Stomach (tissue), 4 donors: ENCODE results near the gene PPARA.

Source experiments
- EP300 ChIP-seq: sonication (generic); formaldehyde crosslinking; IDR thresholded peaks from one replicate; pipeline ENCODE4 v1.6.1; 2017; ENCODE audit warnings: antibody characterized with exemption
- POLR2A ChIP-seq, 4 donors: fragments of 450-650 bp; IDR thresholded peaks; one replicate each; pipeline ENCODE4 v1.6.1; 2016; ENCODE audit warnings: antibody characterized with exemption in 4 of 4, control low read depth in 2 of 4, mild to moderate bottlenecking in 1 of 4, moderate library complexity in 1 of 4
- POLR2AphosphoS5 ChIP-seq, 3 donors: sonication (generic); formaldehyde crosslinking; IDR thresholded peaks; one replicate each; pipeline ENCODE4 v1.6.1; 2016; ENCODE audit warnings: antibody characterized with exemption in 3 of 3
- TF ChIP-seq, protein P1 (sequence below), 7 experiments: fragments of 450-650 bp in 4 of 7; fragments of 200-600 bp in 3 of 7; sonication (generic) in 3 of 7; IDR thresholded peaks; one replicate each; pipeline ENCODE4 v1.5.1; 2016 to 2019; ENCODE audit warnings: antibody characterized with exemption in 7 of 7, control low read depth in 2 of 7, mild to moderate bottlenecking in 1 of 7

- TF ChIP-seq, protein P1, sequence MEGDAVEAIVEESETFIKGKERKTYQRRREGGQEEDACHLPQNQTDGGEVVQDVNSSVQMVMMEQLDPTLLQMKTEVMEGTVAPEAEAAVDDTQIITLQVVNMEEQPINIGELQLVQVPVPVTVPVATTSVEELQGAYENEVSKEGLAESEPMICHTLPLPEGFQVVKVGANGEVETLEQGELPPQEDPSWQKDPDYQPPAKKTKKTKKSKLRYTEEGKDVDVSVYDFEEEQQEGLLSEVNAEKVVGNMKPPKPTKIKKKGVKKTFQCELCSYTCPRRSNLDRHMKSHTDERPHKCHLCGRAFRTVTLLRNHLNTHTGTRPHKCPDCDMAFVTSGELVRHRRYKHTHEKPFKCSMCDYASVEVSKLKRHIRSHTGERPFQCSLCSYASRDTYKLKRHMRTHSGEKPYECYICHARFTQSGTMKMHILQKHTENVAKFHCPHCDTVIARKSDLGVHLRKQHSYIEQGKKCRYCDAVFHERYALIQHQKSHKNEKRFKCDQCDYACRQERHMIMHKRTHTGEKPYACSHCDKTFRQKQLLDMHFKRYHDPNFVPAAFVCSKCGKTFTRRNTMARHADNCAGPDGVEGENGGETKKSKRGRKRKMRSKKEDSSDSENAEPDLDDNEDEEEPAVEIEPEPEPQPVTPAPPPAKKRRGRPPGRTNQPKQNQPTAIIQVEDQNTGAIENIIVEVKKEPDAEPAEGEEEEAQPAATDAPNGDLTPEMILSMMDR (IDR thresholded peaks at IDR 0.05) = no peak
- TF ChIP-seq POLR2A (IDR thresholded peaks at IDR 0.05) (no peak), EP300 (no peak), POLR2AphosphoS5 (IDR thresholded peaks at IDR 0.05) (no peak)
These were observed 95.2 kb downstream of the PPARA start for GRCh38 chr22:46245511-46245910.
